ENCODE measurements around the gene LNX1. TPM values are rescaled to one million over a fixed set of nuclear protein-coding genes. Genes with fewer than 3 reads are reported as not detected.
"Not testable (repeated sequence)": the region's sequence is repeated elsewhere in the genome, so short reads cannot be mapped to it uniquely, and the experiment has no call there.

The LNX1 gene
- total RNA-seq, 1 donor from 2014 or later, result 32.1 TPM

DNA sequence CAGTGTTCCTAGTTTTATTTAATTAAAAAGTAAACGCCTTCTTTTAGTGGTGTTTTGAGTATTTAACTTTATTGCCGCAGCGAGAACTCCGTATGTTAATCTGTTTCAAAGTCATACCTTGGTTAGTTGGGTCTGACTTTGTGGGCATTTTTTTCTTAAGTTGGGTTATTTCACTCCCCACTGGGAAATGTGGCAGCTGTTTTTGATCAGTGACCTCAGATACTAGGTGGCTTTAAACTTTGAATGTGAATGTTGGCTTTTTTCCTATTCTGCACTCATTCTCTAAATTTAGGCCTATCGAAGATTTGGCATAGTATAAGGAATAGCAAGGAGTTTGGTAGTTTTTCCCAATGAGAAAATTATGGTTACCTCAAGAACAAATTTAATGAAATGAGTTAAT, 127.9 kb downstream of the LNX1 start:
- DNase-seq (ENCODE audit: low spot score), result no peak

DNA sequence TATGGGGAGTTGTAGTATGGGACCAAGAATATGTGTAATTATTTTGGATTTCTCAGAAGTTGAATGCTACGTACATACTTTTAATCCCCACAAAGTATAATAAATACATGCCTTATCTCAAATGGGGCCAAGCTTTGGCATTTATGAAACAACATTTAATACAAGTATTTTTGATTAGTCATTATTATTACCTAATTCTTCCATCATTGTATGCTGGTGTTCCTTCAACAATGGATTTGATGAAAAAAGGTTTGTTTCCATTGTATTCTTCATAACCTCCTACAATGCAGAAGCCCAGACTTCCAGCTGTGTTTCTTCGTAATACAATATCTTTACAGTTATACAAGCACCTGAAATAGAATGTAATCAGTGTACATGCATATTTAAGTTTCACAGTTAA, 130.0 kb downstream of the LNX1 start:
- no peak for DNase-seq (ENCODE audit: low spot score)

DNA sequence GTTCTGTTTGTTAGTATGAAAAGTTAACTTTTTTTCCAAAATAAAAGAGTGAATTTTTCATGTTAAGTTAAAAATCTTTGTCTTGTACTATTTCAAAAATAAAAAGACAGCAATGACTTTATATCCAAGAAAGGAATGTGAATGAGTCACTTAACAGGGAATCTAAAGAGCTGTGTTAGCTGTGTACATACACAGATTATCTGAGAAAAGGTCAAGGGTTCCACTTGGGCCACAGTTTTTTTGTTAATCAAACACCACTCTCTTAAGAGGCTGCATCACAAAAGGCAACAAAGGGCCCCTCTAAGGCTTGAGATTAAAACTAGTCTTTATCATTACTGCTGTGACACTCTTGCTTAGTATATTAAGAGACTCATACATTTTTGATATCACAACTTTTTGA, 131.7 kb downstream of the LNX1 start:
- DNase-seq (ENCODE audit: low spot score), result peak; percentile 13

DNA sequence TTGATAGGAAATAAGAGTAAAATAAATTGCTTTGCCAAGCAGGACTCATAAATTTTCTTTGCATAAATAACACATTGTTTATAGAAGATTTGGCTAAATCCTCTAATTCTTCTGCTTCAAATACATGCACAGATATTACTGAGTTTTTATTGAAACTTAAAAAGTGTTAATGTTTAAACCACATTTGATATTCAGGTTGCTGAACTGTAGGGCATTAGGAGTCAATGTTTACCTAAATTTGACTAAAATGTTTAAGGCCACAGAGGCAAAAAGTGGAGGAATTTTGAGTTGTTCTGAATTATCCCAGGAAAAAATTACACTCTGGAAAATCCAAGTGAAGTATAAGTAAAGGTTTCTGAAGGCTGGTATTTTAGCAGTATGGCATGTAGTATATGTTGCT, 135.1 kb downstream of the LNX1 start:
- no peak for DNase-seq (ENCODE audit: low spot score)

DNA sequence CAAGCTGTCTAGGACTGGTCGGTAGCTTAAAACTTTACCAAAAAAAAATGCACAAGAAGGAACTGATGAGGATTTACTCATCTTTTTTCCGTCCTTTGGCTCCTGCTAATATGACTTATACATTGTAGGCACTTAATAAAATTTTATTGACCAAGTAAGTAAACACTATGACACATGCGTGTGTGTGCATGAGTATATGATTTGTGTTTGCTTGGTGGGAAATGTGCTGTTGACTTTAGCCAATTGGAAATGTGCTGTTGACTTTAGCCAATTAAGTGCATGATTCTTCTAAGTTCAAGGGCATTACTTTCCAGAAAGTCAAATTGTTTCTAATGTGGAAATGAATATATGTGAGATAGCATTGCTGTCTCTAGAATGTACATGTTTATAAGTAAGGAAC, 135.5 kb downstream of the LNX1 start:
- DNase-seq (ENCODE audit: low spot score), result no peak

DNA sequence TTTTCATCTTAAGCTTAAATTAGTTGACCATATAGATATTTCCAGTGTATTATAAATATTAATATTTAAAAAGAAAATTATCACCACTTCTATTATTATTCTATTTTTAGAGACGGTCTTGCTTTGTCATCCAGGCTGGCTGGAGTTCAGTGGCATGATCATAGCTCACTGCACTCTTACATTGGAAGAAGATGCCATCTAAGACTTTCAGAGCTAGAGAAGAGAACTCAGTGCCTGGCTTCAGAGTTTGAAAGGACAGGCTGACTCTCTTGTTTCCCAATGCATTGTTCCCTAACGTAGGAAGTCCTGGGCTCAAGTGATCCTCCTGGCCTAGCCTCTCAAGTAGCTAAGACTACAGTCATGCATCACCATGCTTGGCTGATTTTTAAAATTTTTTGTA, 137.9 kb downstream of the LNX1 start:
- DNase-seq (ENCODE audit: low spot score), result no peak

DNA sequence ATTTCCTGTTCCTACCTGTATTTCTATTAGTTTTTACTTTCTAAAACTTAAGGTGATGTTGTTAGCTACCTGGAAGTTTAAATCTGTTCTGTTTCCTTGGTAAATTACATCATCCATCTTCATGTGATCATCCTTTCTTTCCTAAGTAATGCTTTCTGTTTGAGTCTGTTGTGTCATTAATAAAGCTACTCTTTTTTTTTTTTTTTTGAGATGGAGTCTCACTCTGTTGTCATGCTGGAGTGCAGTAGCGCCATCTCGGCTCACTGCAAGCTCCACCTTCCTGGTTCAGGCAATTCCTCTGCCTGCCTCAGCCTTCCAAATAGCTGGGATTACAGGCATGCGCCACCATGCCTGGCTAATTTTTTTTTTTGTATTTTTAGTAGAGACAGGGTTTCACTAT, 140.5 kb downstream of the LNX1 start:
- DNase-seq (ENCODE audit: low spot score), result no peak

DNA sequence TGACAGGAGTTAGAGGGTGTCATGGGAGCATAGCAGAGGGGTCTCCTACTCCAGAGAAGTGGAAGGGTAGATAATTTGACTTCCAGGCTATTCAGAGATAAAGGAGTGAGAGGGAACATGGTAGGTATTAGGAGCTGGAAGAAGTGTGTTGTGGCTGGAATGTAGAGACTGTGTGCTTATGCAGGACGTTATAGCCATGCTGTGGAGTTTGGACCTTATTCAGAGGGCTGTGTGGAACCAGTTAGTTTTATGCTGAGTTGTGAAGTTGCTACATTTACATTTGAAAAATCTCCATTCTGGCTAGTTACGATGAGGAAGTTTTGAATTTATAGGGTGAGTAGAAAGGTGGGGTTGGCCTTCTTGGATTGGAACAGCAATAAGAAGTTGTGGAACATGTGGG, 146.3 kb downstream of the LNX1 start:
- DNase-seq (ENCODE audit: low spot score), result no peak

DNA sequence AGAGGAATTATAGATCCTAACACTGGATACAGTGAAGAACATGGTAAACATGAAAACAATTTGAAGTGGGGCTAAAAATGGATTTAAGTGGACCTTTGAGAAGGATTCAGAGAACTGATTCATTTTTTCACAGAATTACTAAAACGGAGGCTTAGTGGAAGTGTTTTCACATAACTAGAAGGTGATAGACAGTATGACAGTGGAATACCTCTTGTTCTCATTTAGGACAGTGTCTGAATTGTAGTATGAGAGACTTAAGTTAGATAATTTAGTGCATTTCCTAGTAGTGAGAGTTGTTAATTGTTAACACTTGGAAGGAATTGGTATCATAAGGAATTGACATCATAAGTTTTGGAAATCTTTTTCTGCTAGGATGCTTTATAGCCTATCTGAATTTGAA, 149.7 kb downstream of the LNX1 start:
- no peak for DNase-seq (ENCODE audit: low spot score)

DNA sequence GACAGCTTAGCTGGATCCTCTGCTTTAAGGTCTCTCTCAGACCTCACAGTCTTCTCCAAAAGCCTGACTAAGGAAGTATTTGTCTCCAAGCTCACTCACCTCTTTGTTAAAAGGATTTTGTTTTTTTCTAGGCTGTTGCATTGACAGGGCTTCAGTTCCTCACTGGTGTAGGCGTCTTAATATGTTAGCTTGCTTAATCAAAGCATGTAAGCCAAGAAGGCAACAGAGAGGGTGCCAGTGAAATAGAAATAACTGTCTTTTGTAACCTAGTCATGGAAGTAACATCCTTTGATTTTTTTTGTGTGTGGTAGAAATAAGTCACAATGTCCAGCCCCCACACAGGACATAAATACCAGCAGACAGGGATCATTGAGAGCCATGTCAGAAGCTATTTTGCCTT, 155.0 kb downstream of the LNX1 start:
- no peak for DNase-seq (ENCODE audit: low spot score)

DNA sequence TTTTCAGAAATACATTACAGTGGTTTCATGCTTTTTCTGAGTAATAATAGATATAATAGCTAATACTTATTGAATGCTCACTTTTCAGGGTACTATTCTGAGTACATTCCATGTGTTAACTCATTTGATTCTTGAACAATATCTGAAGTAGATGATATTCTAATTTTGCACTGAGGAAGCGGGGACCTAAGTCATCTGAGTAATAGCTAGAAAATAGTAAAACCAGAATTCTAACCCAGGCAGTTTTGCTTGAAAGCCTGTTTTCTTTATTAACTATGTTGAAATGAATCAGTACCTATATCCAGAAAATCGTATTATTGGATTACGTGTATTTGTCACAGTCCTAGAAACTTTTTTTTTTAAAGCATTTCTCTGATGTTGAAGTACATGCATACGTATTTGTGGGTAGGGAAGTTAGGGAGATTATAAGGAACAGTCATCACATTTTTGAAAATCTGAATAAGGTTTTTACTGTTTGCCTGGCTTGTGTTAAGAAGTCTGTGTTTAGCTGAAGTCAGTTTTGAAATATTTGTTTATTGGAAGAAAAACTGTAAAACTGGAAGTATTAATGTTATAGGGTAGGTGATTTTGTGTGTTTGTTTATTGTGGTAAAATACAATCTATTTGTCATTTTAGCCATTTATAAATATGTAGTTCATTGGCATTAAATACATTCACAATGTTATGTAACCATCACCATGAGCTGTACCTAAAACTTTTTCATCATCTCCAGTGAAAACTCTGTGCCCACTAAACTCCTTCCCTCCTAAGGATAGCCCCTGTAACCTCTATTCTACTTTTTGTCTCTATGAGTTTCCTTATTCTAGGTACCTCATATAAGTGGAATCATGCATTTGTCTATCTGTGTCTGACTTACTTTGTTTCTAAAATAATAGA, 158.5 kb downstream of the LNX1 start:
- no peak for DNase-seq (ENCODE audit: low spot score)

DNA sequence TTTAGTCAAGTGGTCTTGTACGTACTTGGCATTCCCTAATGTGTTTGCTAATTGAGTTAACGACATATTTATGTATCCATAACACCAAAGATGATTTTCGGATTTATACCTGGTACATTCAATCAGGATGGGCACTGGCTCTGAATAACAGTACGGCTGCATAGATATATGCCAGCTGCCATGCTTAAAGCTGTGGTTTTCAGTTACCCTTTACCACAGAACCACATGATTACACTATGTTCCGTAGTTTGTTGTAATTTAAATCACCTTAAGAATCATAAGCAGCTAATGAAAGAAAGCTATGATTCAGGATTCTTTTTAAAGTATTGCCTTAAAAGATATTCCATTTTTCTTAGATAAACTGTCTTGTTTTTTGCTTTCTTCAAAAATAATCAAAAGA, 160.2 kb downstream of the LNX1 start:
- DNase-seq (ENCODE audit: low spot score), result no peak

DNA sequence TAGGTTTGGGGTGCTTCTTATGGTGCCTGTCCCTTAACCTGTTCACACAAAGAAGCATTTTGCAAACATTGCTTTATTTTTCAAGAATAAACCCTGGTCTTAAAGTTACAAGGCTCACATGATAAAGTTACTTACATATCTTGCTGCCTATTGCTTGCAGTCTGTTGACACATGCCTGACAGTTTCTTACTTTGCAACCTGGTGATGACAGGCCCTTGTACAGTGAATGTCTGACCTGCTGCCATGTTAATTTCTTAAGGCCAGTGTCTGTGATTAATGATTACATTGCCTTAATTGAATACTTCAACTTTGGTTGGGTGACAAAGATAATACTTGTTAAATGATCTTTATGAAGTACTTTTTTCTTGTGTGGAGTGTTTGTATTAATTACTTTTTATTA, 163.9 kb downstream of the LNX1 start:
- no peak for DNase-seq (ENCODE audit: low spot score)

DNA sequence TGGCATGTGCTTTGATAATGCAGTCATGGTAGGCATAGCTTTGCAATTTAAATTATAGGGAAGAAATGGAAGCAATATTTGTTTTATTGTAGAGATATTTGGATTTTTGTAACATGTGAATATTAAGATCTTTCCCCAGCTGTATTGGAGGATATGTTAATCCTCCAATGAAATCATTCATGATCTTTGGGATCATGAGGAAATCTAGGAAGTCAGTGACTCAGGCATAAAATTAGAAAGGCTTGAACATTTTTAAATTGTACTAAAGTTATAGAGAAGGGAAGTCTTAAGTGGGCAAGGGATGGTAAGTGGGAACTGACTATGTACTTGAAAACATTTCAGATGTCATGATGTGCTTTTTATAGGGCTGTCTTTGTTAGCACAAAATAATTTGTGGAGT, 167.0 kb downstream of the LNX1 start:
- no peak for DNase-seq (ENCODE audit: low spot score)

DNA sequence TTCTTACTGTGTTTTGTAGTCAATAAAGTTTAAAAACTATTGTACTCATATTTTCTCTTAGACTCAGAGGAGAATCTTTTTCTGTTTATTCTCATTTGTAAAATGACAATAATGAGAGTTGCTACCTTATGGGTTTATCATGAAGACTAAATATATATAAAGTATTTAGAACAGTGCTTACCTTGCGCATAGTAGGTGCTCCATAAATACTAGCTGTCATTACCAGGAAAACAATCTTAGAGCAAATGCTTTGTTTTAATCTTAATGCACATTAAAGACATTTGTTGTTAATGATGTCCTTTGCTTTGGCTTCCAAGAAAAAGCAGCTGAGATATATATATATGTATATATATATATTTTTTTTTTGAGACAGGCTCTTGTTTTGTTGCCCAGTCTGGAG, 168.9 kb downstream of the LNX1 start:
- DNase-seq (ENCODE audit: low spot score), result no peak

DNA sequence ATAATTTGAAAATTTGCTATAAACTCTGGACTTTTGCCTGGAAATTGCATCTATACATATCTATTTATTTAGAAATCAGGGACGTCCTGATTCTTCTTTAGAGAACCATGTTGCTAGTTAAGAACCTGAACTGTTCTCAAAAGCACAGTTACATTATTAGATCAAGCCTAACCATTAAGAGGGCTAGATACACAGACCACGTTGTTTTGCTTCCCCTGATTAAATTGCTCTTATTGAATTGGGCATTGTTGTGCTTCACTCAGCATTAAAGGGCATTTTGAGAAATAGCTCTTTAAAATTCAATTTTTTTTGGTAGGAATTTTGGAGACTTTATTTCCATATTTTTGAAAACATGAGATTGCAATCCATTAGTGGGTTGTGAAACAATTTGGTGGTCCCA, 169.5 kb downstream of the LNX1 start:
- DNase-seq (ENCODE audit: low spot score), result no peak

DNA sequence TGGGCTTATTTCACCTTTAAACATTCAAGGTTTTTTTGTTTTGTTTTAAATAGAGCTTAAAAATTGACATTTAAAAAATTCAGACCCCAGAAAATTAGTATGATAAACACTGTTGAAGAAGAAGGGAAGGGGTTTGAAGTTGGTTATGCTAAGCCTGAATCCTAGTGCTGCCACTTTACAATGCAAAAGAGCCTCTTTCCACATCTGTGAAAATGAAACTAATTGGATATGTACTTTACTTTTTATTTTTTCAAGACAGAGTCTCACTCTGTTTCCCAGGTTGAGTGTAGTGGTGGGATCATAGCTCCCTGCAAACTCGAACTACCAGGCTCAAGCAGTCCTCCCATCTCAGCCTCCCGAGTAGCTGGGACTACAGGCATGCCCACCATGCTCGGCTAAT, 172.1 kb downstream of the LNX1 start:
- DNase-seq (ENCODE audit: low spot score), result no peak

DNA sequence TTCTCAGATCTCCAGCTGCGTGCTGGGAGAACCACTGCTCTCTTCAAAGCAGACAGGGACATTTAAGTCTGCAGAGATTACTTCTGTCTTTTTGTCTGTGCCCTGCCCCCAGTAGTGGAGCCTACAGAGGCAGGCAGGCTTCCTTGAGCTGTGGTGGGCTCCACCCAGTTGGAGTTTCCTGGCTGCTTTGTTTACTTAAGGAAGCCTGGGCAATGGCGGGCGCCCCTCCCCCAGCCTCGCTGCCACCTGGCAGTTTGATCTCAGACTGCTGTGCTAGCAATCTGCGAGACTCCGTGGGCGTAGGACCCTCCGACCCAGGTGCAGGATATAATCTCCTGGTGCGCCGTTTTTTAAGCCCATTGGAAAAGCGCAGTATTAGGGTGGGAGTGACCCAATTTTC, 181.8 kb downstream of the LNX1 start:
- not testable (repeated sequence) for DNase-seq (ENCODE audit: low spot score)

Other genes with a start within 250 kb of the LNX1 start
- 15.8 TPM for gene SCFD2, start 225.4 kb downstream of the LNX1 start, total RNA-seq
- 43.3 TPM for gene FIP1L1, start 213.8 kb downstream of the LNX1 start, total RNA-seq